Measurements from ENCODE around the gene CCDC71.

The CCDC71 gene

GRCh38 chr3:49131040-49131439 lies 35.1 kb downstream of the CCDC71 start:
- no peak for DNase-seq (ENCODE audit: low read depth)

- DNase-seq (ENCODE audit: low read depth): no peak
These were observed 41.0 kb downstream of the CCDC71 start for GRCh38 chr3:49124991-49125670.

GRCh38 chr3:49124203-49124602 lies 41.9 kb downstream of the CCDC71 start:
- DNase-seq (ENCODE audit: low read depth): no peak

- DNase-seq (ENCODE audit: low read depth): no peak
These were observed 42.4 kb downstream of the CCDC71 start for GRCh38 chr3:49123687-49124086.

GRCh38 chr3:49122886-49123545 lies 43.1 kb downstream of the CCDC71 start:
- DNase-seq (ENCODE audit: low read depth): no peak

GRCh38 chr3:49122451-49122850 lies 43.7 kb downstream of the CCDC71 start:
- no peak for DNase-seq (ENCODE audit: low read depth)

- DNase-seq (ENCODE audit: low read depth): no peak
These were observed 44.1 kb downstream of the CCDC71 start for GRCh38 chr3:49122022-49122421.

- no peak for DNase-seq (ENCODE audit: low read depth)
These were observed 44.9 kb downstream of the CCDC71 start for GRCh38 chr3:49121132-49121736.

- DNase-seq (ENCODE audit: low read depth): peak; percentile 91
These were observed 45.5 kb downstream of the CCDC71 start, which contains the start of gene USP19 for GRCh38 chr3:49120438-49121131. Gene USP19, minus strand, starts transcription at chr3:49120823. Its CDS starts 1,678 bp downstream, at chr3:49119145.

- no peak for DNase-seq (ENCODE audit: low read depth)
These were observed 46.1 kb downstream of the CCDC71 start for GRCh38 chr3:49120096-49120437.

GRCh38 chr3:49119439-49119838 lies 46.7 kb downstream of the CCDC71 start:
- no peak for DNase-seq (ENCODE audit: low read depth)

- DNase-seq (ENCODE audit: low read depth): no peak
These were observed 47.1 kb downstream of the CCDC71 start for GRCh38 chr3:49119036-49119435.

Data from activated gamma-delta T cell treated with anti-CD3 and anti-CD28 coated beads, Interleukin-2, amount 50 U/mL, for 16 hours (primary cell).